NCI-H526 treated with DMSO at 0.1 percent for 48 hours (cell line): ENCODE results near the gene CDH16.
"Not testable (repeated sequence)": the region's sequence is repeated elsewhere in the genome, so short reads cannot be mapped to it uniquely, and the experiment has no call there.

ENCODE experiments used
- DNase-seq: peaks from one replicate; lab custom pipeline; 2025; lab: John Stamatoyannopoulos, UW

Gene CDH16

GRCh38 chr16:66918803-66919568, at the start of gene CDH16:
CDH16 (minus strand) TSS chr16:66918885; CDS start chr16:66918065, 820 bp downstream.
- peak; percentile 6 for DNase-seq

GRCh38 chr16:66964049-66964448, 45.4 kb upstream of the CDH16 start:
- no peak for DNase-seq

- no peak for DNase-seq
These were observed 43.2 kb upstream of the CDH16 start for GRCh38 chr16:66961914-66962313.

GRCh38 chr16:66961065-66961744, 42.5 kb upstream of the CDH16 start, which contains the start of gene CES3:
CES3 (plus strand) TSS chr16:66961266; CDS start chr16:66961308, 42 bp downstream.
- peak; percentile 51 for DNase-seq

GRCh38 chr16:66960270-66960669, 41.6 kb upstream of the CDH16 start:
- no peak for DNase-seq

GRCh38 chr16:66959704-66960161, 41.0 kb upstream of the CDH16 start:
- DNase-seq: no peak

- DNase-seq: no peak
These were observed 40.4 kb upstream of the CDH16 start for GRCh38 chr16:66958857-66959703.

GRCh38 chr16:66956154-66956457, 37.4 kb upstream of the CDH16 start:
- not testable (repeated sequence) for DNase-seq

GRCh38 chr16:66955363-66956153, 36.9 kb upstream of the CDH16 start:
- not testable (repeated sequence) for DNase-seq

- DNase-seq: peak; percentile 43
These were observed 35.5 kb upstream of the CDH16 start for GRCh38 chr16:66954097-66954659.

- no peak for DNase-seq
These were observed 34.9 kb upstream of the CDH16 start for GRCh38 chr16:66953462-66954096.

- DNase-seq: no peak
These were observed 33.9 kb upstream of the CDH16 start for GRCh38 chr16:66952430-66953110.

GRCh38 chr16:66950971-66951790, 32.5 kb upstream of the CDH16 start:
- DNase-seq: no peak

- no peak for DNase-seq
These were observed 31.8 kb upstream of the CDH16 start for GRCh38 chr16:66950437-66950836.

GRCh38 chr16:66949472-66949871, 30.8 kb upstream of the CDH16 start:
- DNase-seq: no peak

- DNase-seq: no peak
These were observed 30.1 kb upstream of the CDH16 start for GRCh38 chr16:66948837-66949225.

GRCh38 chr16:66948134-66948836, 29.6 kb upstream of the CDH16 start:
- DNase-seq: no peak

- DNase-seq: peak; percentile 56
These were observed 28.8 kb upstream of the CDH16 start for GRCh38 chr16:66947302-66948065.
